Measurements from ENCODE around the gene SYNGAP1. TPM values are rescaled to one million over a fixed set of nuclear protein-coding genes. Genes with fewer than 3 reads are reported as not detected.

Gene SYNGAP1
- total RNA-seq, 2 experiments from 2014 or later, result 26.4 to 29.3 TPM

DNA sequence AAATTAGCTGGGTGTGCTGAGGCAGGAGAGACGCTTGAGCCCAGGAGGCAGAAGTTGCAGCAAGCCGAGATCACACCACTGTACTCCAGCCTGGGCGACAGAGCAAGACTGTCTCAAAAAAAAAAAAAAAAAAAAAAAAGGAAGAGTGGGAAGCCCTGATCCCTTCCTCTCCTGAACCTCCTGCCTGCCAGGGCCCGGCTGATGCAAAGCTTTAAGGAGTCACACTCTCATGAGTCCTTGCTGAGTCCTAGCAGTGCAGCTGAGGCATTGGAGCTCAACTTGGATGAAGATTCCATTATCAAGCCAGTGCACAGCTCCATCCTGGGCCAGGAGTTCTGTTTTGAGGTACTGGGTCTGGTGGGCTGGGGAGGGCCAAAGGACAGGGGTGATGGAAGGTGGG is 15.1 kb downstream of the SYNGAP1 start:
- H3K27me3 Mint-ChIP-seq, result no peaks in the 10 kb centered on the region
- H3K9me3 Mint-ChIP-seq, result no peaks in the 10 kb centered on the region
- H3K4me1 Mint-ChIP-seq, result peaks cover 28% of the 10 kb centered on the region
- H3K36me3 Mint-ChIP-seq, result peaks cover 7% of the 10 kb centered on the region
- H3K4me3 Mint-ChIP-seq, result no peak overlapping the region
- no peak overlapping the region for H3K27ac Mint-ChIP-seq
- no peak for DNase-seq

DNA sequence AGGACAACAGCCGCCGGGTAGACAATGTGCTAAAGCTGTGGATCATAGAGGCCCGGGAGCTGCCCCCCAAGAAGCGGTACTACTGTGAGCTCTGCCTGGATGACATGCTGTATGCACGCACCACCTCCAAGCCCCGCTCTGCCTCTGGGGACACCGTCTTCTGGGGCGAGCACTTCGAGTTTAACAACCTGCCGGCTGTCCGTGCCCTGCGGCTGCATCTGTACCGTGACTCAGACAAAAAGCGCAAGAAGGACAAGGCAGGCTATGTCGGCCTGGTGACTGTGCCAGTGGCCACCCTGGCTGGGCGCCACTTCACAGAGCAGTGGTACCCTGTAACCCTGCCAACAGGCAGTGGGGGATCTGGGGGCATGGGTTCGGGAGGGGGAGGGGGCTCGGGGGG is 17.8 kb downstream of the SYNGAP1 start:
- Mint-ChIP-seq H3K27me3 (no peaks in the 10 kb centered on the region), H3K36me3 (peaks cover 10% of the 10 kb centered on the region), H3K27ac (no peak overlapping the region), H3K4me3 (no peak overlapping the region), H3K9me3 (no peaks in the 10 kb centered on the region), H3K4me1 (peaks cover 7% of the 10 kb centered on the region)
- no peak for DNase-seq

DNA sequence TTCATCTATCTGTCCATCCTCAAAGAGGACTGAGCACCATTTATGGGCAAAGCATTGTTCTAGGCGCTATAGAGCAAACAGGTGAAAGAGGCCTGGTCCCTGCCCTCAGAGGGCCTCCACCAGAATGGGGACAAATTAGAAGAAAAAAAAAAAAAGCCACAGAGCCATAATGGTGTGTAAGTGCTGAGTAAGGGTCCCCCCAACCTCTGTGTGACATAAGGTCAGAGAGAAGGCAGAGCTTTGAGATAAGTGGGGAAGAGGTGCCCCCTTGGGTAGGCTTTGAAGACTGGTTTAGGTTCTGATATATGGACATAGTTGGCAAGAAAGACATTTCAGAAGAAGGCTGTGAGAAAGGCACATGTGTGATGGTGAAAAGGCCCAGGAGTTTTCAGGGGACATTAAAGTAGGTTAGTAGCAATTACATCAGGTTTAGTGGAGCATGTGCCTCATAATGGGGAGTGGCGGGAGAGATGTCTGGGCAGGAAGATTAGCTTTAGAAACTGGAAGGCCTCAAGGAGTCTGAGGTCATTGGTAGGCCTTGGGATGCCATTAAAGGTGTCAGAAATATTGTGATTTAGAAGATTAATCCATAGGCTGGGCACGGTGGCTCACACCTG is 19.2 kb downstream of the SYNGAP1 start:
- H3K36me3 Mint-ChIP-seq, result peaks cover 5% of the 10 kb centered on the region
- no peaks in the 10 kb centered on the region for H3K27me3 Mint-ChIP-seq
- no peak for DNase-seq
- no peaks in the 10 kb centered on the region for H3K4me1 Mint-ChIP-seq
- peak overlapping the region; percentile 56 for H3K27ac Mint-ChIP-seq
- H3K4me3 Mint-ChIP-seq, result no peak overlapping the region
- no peaks in the 10 kb centered on the region for H3K9me3 Mint-ChIP-seq

DNA sequence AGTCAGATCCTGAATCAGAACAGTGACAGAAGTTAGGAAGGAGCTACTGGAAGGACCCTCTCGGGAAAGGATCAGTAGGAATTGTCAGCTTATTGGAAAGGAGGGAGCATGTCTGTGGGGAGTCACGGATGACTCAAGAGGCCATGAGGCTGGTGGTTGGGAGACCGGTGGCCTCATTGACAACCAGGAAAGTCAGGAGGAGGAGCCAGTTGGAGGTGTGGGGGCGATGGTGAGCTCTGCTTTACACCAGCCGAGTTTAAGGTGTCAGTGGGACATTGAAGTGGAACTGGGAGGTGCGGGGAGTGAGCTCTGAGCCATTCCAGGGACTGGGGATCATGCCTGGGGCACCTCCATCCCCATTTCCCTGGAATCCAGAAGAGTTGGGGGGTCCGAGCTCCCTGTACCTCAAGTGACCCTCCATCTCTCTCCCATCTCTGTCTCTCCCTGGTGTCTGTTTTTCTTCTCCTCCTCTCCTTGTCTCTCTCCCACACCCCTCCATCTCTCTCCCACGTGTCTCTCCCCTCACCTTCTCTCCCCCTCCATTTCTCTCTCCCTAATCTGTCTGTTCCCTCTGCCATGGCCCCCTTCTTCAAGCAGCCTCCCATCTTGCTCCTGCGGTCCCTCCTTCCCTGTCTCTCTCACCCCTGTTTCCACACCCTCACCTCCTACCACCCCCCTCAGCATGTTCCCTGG is 20.2 kb downstream of the SYNGAP1 start:
- peak overlapping the region; percentile 73 for H3K27ac Mint-ChIP-seq
- no peaks in the 10 kb centered on the region for H3K9me3 Mint-ChIP-seq
- no peaks in the 10 kb centered on the region for H3K4me1 Mint-ChIP-seq
- H3K36me3 Mint-ChIP-seq, result peaks cover 5% of the 10 kb centered on the region
- H3K4me3 Mint-ChIP-seq, result no peak overlapping the region
- DNase-seq, result no peak
- H3K27me3 Mint-ChIP-seq, result no peaks in the 10 kb centered on the region

DNA sequence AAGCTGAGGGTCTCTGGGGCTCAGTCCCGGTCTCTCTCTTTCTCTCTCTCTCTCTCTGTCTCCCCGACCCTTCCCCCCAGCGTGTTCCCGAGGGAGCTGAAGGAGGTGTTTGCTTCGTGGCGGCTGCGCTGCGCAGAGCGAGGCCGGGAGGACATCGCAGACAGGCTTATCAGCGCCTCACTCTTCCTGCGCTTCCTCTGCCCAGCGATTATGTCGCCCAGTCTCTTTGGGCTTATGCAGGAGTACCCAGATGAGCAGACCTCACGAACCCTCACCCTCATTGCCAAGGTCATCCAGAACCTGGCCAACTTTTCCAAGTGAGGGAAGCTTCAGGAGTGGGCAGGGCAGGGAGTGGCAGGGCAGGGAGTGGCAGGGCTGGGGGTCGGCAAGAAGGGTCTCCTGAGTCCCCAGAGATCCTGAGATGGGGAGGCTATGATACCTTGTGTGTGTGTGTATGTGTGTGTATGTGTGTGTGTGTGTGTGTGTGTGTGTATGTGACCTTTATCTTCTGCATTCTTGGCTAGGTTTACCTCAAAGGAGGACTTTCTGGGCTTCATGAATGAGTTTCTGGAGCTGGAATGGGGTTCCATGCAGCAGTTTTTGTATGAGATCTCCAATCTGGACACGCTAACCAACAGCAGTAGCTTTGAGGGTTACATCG is 20.9 kb downstream of the SYNGAP1 start:
- DNase-seq, result no peak
- Mint-ChIP-seq H3K9me3 (no peaks in the 10 kb centered on the region), H3K36me3 (peaks cover 5% of the 10 kb centered on the region), H3K4me3 (no peak overlapping the region), H3K4me1 (no peaks in the 10 kb centered on the region), H3K27ac (peak overlapping the region; percentile 73), H3K27me3 (no peaks in the 10 kb centered on the region)

DNA sequence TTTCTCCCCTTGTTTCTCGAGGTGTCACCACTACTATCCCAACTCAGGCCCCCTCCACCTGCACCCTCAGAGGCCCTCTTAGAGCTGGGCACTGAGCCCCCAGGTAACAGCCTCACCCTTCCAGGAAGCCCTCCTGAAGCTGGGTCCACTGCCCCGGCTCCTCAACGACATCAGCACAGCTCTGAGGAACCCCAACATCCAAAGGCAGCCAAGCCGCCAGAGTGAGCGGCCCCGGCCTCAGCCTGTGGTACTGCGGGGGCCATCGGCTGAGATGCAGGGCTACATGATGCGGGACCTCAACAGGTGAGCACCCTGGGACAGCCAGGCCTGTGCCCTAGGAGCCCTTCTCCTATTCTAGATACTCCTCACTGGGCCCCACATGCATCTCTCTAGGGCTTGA is 21.6 kb downstream of the SYNGAP1 start:
- no peak overlapping the region for H3K4me3 Mint-ChIP-seq
- DNase-seq, result no peak
- H3K4me1 Mint-ChIP-seq, result no peaks in the 10 kb centered on the region
- no peaks in the 10 kb centered on the region for H3K9me3 Mint-ChIP-seq
- H3K27ac Mint-ChIP-seq, result no peak overlapping the region
- peaks cover 6% of the 10 kb centered on the region for H3K36me3 Mint-ChIP-seq
- no peaks in the 10 kb centered on the region for H3K27me3 Mint-ChIP-seq

DNA sequence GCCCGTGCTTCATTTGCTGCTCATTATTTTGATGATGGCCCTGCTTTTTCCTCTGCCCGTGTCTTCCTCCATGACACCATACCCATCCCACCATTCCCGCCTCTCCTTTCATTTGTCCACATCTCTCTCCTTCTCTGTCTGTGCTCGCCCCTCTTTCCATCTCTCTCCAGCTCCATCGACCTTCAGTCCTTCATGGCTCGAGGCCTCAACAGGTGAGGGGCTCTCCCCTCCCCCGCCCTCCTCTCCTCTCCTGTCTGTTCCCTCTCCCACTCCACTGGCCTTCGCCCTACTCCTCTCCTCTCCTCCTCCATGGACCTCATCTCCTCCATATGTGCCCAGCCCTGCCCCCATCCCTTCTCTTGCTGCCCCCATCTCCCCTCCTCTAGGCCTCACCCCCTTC is 22.4 kb downstream of the SYNGAP1 start:
- Mint-ChIP-seq H3K36me3 (peaks cover 7% of the 10 kb centered on the region), H3K9me3 (no peaks in the 10 kb centered on the region), H3K27me3 (no peaks in the 10 kb centered on the region), H3K27ac (no peak overlapping the region), H3K4me1 (no peaks in the 10 kb centered on the region), H3K4me3 (no peak overlapping the region)
- no peak for DNase-seq

DNA sequence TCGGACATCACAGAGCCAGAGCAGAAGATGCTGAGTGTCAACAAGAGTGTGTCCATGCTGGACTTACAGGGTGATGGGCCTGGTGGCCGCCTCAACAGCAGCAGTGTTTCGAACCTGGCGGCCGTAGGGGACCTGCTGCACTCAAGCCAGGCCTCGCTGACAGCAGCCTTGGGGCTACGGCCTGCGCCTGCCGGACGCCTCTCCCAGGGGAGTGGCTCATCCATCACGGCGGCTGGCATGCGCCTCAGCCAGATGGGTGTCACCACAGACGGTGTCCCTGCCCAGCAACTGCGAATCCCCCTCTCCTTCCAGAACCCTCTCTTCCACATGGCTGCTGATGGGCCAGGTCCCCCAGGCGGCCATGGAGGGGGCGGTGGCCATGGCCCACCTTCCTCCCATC is 23.2 kb downstream of the SYNGAP1 start:
- Mint-ChIP-seq H3K9me3 (no peaks in the 10 kb centered on the region), H3K27me3 (no peaks in the 10 kb centered on the region), H3K4me3 (no peak overlapping the region), H3K4me1 (no peaks in the 10 kb centered on the region), H3K36me3 (peaks cover 6% of the 10 kb centered on the region), H3K27ac (no peak overlapping the region)
- no peak for DNase-seq

DNA sequence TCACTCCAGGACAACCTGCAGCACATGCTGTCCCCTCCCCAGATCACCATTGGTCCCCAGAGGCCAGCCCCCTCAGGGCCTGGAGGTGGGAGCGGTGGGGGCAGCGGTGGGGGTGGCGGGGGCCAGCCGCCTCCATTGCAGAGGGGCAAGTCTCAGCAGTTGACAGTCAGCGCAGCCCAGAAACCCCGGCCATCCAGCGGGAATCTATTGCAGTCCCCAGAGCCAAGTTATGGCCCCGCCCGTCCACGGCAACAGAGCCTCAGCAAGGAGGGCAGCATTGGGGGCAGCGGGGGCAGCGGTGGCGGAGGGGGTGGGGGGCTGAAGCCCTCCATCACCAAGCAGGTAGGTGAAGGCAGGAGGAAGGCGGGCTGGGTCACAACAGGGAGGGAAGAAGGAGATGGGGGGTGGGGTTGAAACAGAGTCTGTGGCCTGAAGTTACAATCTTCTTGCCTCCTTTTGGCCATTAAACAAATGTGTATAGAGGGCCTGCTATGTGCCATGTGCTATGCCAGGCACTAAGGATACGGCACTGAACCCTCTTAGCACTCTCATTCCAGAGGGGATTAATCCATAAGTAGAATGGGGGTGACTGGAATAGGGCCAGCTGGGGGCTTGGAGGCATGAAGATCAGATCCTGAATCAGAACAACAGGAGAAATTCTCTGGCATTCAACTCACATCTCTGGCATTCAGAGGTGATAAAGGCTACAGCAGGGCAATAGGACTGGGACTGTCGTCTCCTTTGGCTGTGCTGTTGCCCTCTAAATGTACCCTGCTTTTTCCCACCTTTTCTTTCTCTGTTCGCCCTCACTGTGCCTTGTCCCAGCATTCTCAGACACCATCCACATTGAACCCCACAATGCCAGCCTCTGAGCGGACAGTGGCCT is 24.0 kb downstream of the SYNGAP1 start:
- no peak overlapping the region for H3K27ac Mint-ChIP-seq
- no peak overlapping the region for H3K4me3 Mint-ChIP-seq
- H3K27me3 Mint-ChIP-seq, result no peaks in the 10 kb centered on the region
- H3K4me1 Mint-ChIP-seq, result peaks cover 1% of the 10 kb centered on the region
- H3K36me3 Mint-ChIP-seq, result peaks cover 6% of the 10 kb centered on the region
- no peak for DNase-seq
- no peaks in the 10 kb centered on the region for H3K9me3 Mint-ChIP-seq

DNA sequence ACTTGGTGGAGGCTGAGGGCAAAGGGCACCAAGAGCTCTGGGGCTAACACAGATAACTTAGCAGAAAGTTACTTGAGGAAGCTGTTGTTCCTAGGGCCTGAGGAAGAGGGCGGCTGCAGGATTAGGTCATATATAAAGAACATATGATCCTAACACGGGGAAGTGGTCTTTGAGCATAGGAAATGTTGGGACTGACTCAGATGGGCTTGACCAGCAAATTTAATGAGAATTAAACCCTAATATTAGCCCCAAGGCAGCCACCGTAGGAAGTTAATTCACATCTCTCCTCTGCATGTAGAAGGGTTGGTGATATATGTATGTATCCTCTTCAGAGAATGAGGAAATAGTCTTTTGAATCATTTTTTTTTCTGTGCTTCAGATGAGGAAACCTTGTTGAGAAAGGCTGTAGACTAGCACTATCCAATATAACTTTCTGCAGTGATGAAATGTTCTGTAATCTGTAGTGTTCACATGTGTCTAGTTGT is 25.3 kb downstream of the SYNGAP1 start:
- H3K4me1 Mint-ChIP-seq, result peaks cover 3% of the 10 kb centered on the region
- H3K9me3 Mint-ChIP-seq, result no peaks in the 10 kb centered on the region
- no peak overlapping the region for H3K27ac Mint-ChIP-seq
- H3K27me3 Mint-ChIP-seq, result no peaks in the 10 kb centered on the region
- DNase-seq, result no peak
- H3K36me3 Mint-ChIP-seq, result peaks cover 6% of the 10 kb centered on the region
- no peak overlapping the region for H3K4me3 Mint-ChIP-seq

DNA sequence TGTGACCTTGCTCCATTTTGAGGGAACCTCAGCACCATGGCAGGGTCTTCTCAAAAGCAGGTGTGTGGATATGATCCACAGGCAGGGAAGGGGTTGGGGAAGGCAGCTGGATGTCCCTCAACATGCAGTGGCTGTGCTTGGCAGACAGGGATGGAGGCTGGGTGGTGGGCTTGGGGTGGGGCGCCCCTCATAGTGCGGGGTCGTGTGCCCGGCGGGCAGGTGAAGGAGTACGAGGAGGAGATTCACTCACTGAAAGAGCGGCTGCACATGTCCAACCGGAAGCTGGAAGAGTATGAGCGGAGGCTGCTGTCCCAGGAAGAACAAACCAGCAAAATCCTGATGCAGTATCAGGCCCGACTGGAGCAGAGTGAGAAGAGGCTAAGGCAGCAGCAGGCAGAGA is 26.5 kb downstream of the SYNGAP1 start:
- Mint-ChIP-seq H3K36me3 (peaks cover 6% of the 10 kb centered on the region), H3K4me3 (no peak overlapping the region), H3K27me3 (no peaks in the 10 kb centered on the region), H3K4me1 (peaks cover 3% of the 10 kb centered on the region), H3K9me3 (no peaks in the 10 kb centered on the region), H3K27ac (peak overlapping the region; percentile 1)
- no peak for DNase-seq

DNA sequence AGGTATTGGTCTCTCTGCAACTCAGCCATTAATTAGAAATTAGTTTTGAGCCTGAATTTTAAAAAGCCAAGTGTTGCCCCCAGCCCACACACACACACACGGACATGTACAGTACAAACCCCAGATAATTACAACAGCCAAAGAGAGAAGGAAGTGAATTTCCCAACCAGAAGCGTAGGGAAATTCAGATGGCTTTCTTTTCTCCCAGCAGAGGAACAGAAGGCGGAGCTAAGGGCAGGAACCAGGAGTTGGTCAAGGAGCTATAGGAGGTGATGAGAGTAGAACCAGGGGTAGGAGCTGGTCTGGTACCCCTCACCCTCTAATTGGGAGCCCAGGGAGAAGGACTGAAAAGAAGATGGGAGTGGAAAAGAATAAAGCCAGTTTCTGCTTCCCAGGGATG is 30.6 kb downstream of the SYNGAP1 start:
- H3K27ac Mint-ChIP-seq, result no peak overlapping the region
- H3K4me3 Mint-ChIP-seq, result no peak overlapping the region
- H3K27me3 Mint-ChIP-seq, result no peaks in the 10 kb centered on the region
- H3K9me3 Mint-ChIP-seq, result no peaks in the 10 kb centered on the region
- peaks cover 12% of the 10 kb centered on the region for H3K4me1 Mint-ChIP-seq
- DNase-seq, result no peak
- peaks cover 13% of the 10 kb centered on the region for H3K36me3 Mint-ChIP-seq

DNA sequence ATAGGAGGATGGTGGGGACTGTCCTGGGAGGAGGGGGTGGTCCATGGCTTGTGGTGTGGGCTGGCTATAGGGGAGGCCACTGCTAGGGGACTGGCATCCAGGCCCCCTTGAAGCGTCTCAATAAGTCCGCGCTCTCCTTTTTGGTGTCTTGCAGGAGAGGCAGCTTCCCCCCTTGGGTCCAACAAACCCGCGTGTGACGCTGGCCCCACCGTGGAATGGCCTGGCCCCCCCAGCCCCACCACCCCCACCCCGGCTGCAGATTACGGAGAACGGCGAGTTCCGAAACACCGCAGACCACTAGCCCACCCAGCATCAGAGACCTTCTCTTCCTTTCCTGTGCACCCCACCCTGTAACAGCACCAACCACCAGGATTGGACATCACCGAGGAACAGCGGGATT is 31.7 kb downstream of the SYNGAP1 start:
- Mint-ChIP-seq H3K36me3 (peaks cover 21% of the 10 kb centered on the region), H3K27ac (no peak overlapping the region), H3K27me3 (no peaks in the 10 kb centered on the region), H3K4me3 (no peak overlapping the region), H3K9me3 (no peaks in the 10 kb centered on the region), H3K4me1 (peaks cover 20% of the 10 kb centered on the region)
- no peak for DNase-seq

DNA sequence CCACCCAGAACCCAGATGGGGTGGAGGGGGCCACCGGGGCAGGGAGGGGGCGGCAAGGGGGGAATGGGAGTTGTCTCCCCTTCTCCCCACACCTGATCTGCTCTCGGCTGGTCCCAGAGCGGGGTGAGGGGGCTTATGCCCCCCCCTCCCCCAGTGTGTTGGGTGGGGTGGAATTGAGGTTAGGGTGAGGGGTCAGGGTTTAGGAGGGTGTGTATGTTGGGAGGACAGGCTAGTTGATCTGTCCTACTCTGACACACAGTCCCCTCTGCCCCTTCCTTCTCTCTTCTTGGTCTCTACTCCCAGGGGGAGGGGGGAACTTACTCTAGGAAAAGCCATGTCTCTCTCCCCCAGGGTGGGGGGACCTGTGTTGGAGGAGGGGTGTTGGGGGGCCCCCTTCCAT is 32.6 kb downstream of the SYNGAP1 start:
- no peaks in the 10 kb centered on the region for H3K9me3 Mint-ChIP-seq
- H3K4me1 Mint-ChIP-seq, result peaks cover 25% of the 10 kb centered on the region
- no peak overlapping the region for H3K4me3 Mint-ChIP-seq
- no peak overlapping the region for H3K27ac Mint-ChIP-seq
- H3K36me3 Mint-ChIP-seq, result peaks cover 29% of the 10 kb centered on the region
- no peak for DNase-seq
- no peaks in the 10 kb centered on the region for H3K27me3 Mint-ChIP-seq
